ENCODE data around the gene STK4. TPM values are rescaled to one million over a fixed set of nuclear protein-coding genes. Genes with fewer than 3 reads are reported as not detected.

Gene STK4
- total and polyA plus RNA-seq, 2 of the 4 experiments (the other 2 are of a cell fraction), result 10.2 to 22.2 TPM

DNA sequence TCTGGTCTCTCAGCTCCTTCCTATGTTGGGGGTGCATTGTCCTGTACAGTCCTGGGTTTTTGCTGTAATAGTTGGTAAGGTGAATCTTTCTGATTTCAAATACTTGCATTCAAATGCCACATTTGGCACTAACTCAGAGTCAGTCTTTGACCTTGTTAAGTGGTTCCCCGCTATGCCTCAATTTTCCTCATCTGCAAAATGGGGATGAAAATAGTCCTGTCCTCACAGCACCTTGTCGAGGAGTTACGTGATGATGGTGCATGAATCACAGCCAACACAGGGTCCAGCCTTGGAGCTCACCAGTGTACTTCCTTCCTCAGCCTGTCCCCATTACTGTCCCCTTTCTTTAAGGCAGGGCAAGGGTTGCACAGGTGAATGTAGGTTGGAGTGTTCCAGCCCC is 147.6 kb downstream of the STK4 start:
- Histone ChIP-seq H2BK20ac (ENCODE audit: low read depth, low read length) (no peak overlapping the region), H2AK5ac (ENCODE audit: low read depth, low read length) (no peak overlapping the region), H2BK5ac (ENCODE audit: low read depth, low read length, poor library complexity, severe bottlenecking) (no peak overlapping the region), H3K4me3 (ENCODE audit: insufficient read depth, low read depth, low read length) (no peak overlapping the region), H3K4me2 (ENCODE audit: low read depth, low read length) (no peak overlapping the region), H3K4ac (ENCODE audit: low read depth, low read length) (no peak overlapping the region), H3K79me1 (ENCODE audit: low read depth in 1 of 2, low read length in 2 of 2) (no peaks in the 10 kb centered on the region), H3K27me3 (ENCODE audit: control insufficient read depth, insufficient read depth, low read length) (peaks cover 34% of the 10 kb centered on the region), H3K27ac (ENCODE audit: insufficient read depth, low read length) (no peak overlapping the region), H2AK9ac (replicated peaks; ENCODE audit: low read depth, low read length, poor library complexity) (no peak overlapping the region), H3K36me3 (ENCODE audit: control insufficient read depth, insufficient read depth, low read length) (no peaks in the 10 kb centered on the region), H4K91ac (ENCODE audit: insufficient read depth, low read depth, low read length) (no peak overlapping the region), H4K8ac (ENCODE audit: low read depth in 2 of 2, low read length in 2 of 2) (no peak overlapping the region), H3K9me3 (ENCODE audit: control insufficient read depth, insufficient read depth, low read length) (no peaks in the 10 kb centered on the region), H3K9me1 (ENCODE audit: insufficient read depth, low read length) (no peaks in the 10 kb centered on the region), H3K18ac (ENCODE audit: low read depth, low read length) (no peak overlapping the region), H4K20me1 (ENCODE audit: insufficient read depth, low read length) (no peaks in the 10 kb centered on the region), H3K56ac (ENCODE audit: extremely low read depth, insufficient read depth, low read length) (no peak overlapping the region), H2AFZ (replicated peaks; ENCODE audit: low read length, poor library complexity) (no peak overlapping the region), H2BK15ac (ENCODE audit: low read depth, low read length) (no peak overlapping the region), H3K23ac (ENCODE audit: low read depth, low read length) (no peak overlapping the region), H2BK120ac (ENCODE audit: low read depth, low read length) (no peak overlapping the region), H4K5ac (ENCODE audit: low read depth, low read length) (no peak overlapping the region), H3K9ac (ENCODE audit: low read depth, low read length) (no peak overlapping the region), H3K4me1 (ENCODE audit: control insufficient read depth, insufficient read depth, low read length) (no peaks in the 10 kb centered on the region), H3K14ac (replicated peaks; ENCODE audit: low read depth, low read length) (no peak overlapping the region)
- no peak for DNase-seq
- dilution Hi-C loops (cut with HindIII; ENCODE audit: low sequenced_read_pairs, unreplicated experiment) (no loop called here), in situ Hi-C loops (cut with MboI; ENCODE audit: low sequenced_read_pairs) (loop anchor here (25.0 kb wide), 1 partner anchor 173 kb away; no protein-coding TSS in a partner anchor), intact Hi-C loops (cut with micrococcal nuclease) (no loop called here)
- ChIA-PET CTCF (interaction anchor here (0.9 kb wide), 1 partner anchor 70 kb away, joined by 3 read pairs; no protein-coding TSS in a partner anchor), POLR2A (ENCODE audit: unreplicated experiment) (no interaction called here)
- no peak for TF ChIP-seq SMC3 (IDR thresholded peaks at IDR 0.05; ENCODE audit: low read depth, low read length)
- TF ChIP-seq, protein P1, sequence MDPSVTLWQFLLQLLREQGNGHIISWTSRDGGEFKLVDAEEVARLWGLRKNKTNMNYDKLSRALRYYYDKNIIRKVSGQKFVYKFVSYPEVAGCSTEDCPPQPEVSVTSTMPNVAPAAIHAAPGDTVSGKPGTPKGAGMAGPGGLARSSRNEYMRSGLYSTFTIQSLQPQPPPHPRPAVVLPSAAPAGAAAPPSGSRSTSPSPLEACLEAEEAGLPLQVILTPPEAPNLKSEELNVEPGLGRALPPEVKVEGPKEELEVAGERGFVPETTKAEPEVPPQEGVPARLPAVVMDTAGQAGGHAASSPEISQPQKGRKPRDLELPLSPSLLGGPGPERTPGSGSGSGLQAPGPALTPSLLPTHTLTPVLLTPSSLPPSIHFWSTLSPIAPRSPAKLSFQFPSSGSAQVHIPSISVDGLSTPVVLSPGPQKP (IDR thresholded peaks at IDR 0.05; ENCODE audit: borderline replicate concordance, low read depth, low read length), result no peak
- no peak for TF ChIP-seq POLR2A (IDR thresholded peaks at IDR 0.05; ENCODE audit: low read depth, low read length)
- TF ChIP-seq MXI1 (IDR thresholded peaks at IDR 0.05; ENCODE audit: borderline replicate concordance, low read depth, low read length), result no peak
- TF ChIP-seq, protein P2, sequence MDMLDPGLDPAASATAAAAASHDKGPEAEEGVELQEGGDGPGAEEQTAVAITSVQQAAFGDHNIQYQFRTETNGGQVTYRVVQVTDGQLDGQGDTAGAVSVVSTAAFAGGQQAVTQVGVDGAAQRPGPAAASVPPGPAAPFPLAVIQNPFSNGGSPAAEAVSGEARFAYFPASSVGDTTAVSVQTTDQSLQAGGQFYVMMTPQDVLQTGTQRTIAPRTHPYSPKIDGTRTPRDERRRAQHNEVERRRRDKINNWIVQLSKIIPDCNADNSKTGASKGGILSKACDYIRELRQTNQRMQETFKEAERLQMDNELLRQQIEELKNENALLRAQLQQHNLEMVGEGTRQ (IDR thresholded peaks at IDR 0.05; ENCODE audit: low read depth, low read length), result no peak
- TF ChIP-seq RCOR1 (IDR thresholded peaks at IDR 0.05; ENCODE audit: insufficient replicate concordance, low read length), result no peak
- no peak for TF ChIP-seq MAFK (IDR thresholded peaks at IDR 0.05; ENCODE audit: low read depth, low read length)
- TF ChIP-seq, protein P3, sequence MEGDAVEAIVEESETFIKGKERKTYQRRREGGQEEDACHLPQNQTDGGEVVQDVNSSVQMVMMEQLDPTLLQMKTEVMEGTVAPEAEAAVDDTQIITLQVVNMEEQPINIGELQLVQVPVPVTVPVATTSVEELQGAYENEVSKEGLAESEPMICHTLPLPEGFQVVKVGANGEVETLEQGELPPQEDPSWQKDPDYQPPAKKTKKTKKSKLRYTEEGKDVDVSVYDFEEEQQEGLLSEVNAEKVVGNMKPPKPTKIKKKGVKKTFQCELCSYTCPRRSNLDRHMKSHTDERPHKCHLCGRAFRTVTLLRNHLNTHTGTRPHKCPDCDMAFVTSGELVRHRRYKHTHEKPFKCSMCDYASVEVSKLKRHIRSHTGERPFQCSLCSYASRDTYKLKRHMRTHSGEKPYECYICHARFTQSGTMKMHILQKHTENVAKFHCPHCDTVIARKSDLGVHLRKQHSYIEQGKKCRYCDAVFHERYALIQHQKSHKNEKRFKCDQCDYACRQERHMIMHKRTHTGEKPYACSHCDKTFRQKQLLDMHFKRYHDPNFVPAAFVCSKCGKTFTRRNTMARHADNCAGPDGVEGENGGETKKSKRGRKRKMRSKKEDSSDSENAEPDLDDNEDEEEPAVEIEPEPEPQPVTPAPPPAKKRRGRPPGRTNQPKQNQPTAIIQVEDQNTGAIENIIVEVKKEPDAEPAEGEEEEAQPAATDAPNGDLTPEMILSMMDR (conservative IDR thresholded peaks at IDR 0.05; ENCODE audit: low read depth, low read length), result no peak
- TF ChIP-seq NFE2L2 (IDR thresholded peaks at IDR 0.05; ENCODE audit: low read depth, low read length), result no peak
- no TSS peak for BruUV-seq (replicated peaks)
- ATAC-seq (ENCODE audit: low read depth), result no peak
- WGBS, 2 experiments (ENCODE audit: extremely low coverage in 2 of 2, insufficient read length in 1 of 2), result no CpG with 5 or more reads among the region's 3 CpGs
